ENCODE data around the gene HMCN2.

The HMCN2 gene

GRCh38 chr9:130470950-130471349, 205.4 kb downstream of the HMCN2 start:
- DNase-seq (ENCODE audit: low read depth), result no peak

DNA sequence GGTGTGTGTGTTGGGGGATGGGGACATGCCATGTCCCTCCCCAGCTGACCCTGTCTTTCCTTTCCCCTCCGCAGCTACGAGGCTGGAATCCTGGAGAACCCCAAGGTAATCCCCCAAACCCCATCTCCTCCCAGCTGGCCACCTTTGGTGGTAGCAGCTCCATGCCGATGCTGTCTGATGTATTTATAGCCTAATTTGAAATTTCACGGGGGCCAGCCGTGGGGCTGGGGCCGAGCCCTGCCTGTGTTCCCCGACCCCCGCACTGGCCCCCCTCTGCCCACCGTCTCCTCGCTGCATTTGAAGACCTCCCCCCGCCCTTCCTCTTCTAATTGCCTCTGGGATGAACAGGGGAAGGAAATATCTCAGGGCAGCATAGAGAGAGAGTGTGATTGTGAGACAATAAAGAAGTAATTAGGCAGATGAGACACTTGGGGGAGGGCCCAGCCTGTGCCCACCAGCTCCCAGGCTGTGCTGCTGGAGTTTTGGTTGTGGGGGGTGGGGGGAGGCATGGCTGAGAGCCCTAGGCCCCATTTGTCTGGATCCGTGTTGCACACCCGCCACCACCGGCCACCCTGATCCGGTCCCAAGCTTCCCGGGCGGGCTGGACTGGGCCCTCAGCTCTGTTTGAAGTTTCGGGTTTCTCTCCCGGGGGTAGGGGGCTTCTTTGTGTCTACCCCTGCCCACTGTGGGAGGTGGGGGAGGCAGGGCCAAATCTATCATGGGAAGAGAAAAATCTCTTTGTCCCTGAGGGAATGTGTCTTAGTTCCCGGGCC, 206.0 kb downstream of the HMCN2 start:
- DNase-seq (ENCODE audit: low read depth), result no peak

- no peak for DNase-seq (ENCODE audit: low read depth)
These were observed 206.7 kb downstream of the HMCN2 start for GRCh38 chr9:130472184-130472705.

DNA sequence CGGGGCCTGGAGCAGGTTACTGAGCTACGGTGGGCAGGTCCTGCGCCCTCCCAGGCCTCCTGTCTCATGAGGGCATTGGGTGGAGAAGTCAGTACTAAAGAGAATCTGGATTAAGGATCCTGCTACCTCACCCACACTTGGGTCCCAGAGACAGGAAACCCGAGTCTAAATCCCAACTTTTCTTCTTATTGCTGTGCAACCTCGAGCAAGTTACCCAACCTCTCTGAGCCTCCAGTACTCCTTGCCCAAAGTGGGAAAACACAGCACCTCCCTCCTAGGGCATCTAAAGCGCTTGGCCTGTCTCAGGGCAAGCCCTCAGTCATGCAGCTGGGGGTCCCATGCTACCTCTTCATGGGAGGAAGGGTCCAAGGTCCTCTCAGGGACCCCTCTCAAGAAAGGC, 207.4 kb downstream of the HMCN2 start:
- DNase-seq (ENCODE audit: low read depth), result no peak

DNA sequence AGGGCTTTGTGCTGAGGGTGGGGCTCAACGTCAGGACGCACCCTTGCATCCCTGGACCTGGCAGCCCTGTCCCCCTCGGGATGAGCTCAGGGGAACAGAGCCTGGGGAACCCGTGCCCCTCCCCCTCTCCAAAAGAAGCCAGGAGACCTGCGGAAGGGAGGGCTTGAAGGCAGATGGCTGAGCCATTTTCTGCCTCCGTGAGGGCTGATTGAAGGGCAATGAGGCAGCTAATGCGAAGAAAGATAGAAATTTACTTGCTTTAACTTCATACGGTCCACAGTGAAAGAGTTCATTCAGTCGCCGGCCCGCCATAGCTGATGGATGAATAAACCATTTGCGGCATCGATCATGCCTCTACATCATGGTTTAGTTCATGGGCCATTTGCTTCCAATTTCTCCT, 208.0 kb downstream of the HMCN2 start:
- DNase-seq (ENCODE audit: low read depth), result no peak

GRCh38 chr9:130474106-130474505, 208.5 kb downstream of the HMCN2 start:
- DNase-seq (ENCODE audit: low read depth), result no peak

- no peak for DNase-seq (ENCODE audit: low read depth)
These were observed 210.7 kb downstream of the HMCN2 start for GRCh38 chr9:130476151-130476730.

GRCh38 chr9:130477564-130477963, 212.0 kb downstream of the HMCN2 start:
- DNase-seq (ENCODE audit: low read depth), result no peak

- no peak for DNase-seq (ENCODE audit: low read depth)
These were observed 212.6 kb downstream of the HMCN2 start for GRCh38 chr9:130478152-130478551.

DNA sequence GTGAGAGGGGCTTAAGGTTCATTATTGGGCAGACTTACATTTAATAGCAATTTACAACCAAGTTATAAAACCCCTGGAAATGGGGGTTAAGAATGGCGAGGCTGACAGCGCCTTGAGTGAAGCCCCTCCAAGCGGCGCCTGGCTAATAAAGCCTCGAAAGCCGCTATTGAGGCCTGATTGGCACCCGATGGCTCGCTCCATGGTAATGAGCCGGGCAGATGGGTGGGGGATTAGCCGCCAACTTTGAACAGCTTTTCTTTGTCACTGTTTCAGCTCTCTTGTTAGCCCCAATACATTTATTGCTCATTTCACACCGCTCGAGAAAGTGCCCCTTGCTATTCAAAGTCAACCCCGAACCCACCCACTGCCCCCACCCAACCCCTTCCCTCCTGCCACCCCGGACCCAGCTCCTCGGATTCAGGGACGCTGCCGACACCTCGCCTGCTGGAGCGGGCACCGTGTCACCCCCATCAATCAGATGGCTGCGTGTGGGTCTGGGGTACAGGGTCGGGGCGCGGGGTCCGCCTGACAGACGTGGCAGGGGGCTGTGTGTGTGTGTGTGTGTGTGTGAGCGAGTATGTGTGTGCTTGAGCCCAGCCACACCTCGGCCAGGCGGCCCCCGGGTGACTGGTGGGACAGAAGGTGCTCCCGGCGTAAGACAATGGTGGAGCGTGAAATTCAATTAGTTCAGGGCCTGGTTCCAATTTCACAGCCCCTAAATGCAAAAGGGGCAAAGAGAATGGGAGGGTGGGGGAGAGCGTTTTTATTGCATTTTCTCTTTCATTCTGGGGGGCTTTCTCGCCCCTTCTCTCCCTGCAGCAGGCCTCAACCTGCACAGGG, 213.4 kb downstream of the HMCN2 start:
- no peak for DNase-seq (ENCODE audit: low read depth)

DNA sequence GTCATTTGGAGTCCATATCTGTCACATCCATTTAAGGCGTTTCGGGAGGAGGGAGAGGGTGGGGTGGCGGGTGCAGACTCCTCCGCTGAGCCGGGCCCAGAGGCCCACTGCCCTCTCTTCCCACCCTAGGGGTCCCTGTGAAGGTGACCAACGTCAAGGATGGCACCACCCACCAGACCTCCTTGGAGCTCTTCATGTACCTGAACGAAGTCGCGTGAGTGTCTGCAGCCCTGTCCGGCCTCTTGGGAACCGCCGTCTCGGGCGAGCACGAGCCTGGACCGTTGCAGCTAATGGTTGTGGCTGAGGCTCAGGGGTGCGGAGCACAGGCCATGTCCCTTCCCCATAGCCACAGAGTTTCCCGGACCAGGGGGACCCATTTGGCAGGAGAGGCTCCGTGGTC, 214.0 kb downstream of the HMCN2 start:
- no peak for DNase-seq (ENCODE audit: low read depth)

- DNase-seq (ENCODE audit: low read depth), result no peak
These were observed 215.1 kb downstream of the HMCN2 start for GRCh38 chr9:130480673-130481072.

- DNase-seq (ENCODE audit: low read depth), result no peak
These were observed 216.9 kb downstream of the HMCN2 start for GRCh38 chr9:130482463-130482862.

GRCh38 chr9:130483371-130483971, 217.9 kb downstream of the HMCN2 start:
- DNase-seq (ENCODE audit: low read depth), result no peak

Data from activated T-cell treated with anti-CD3 and anti-CD28 coated beads for 1 hour (primary cell).